Trophoblast cell (in vitro differentiated cells and primary cell): ENCODE measurements around the gene PCSK5.

Experiments used
- DNase-seq, 2 donors: peaks; one replicate each; pipeline ENCODE4 v3.0.0-alpha.2; 2016
- H2AFZ ChIP-seq: 2 replicates; pipeline ENCODE4 v1.6.1; 2013; ENCODE audit warnings: low read length, moderate library complexity, mild to moderate bottlenecking; ENCODE audit not compliant: insufficient read depth, poor library complexity
- H2AK5ac ChIP-seq: 2 replicates; pipeline ENCODE4 v1.6.1; 2013; ENCODE audit warnings: mild to moderate bottlenecking, low read length
- H2BK120ac ChIP-seq: 2 replicates; pipeline ENCODE4 v1.6.1; 2013; ENCODE audit warnings: low read length, mild to moderate bottlenecking, moderate library complexity; ENCODE audit not compliant: insufficient read depth, poor library complexity
- H2BK12ac ChIP-seq: 2 replicates; pipeline ENCODE4 v1.6.1; 2013; ENCODE audit warnings: mild to moderate bottlenecking, low read length, moderate library complexity
- H2BK5ac ChIP-seq: 2 replicates; pipeline ENCODE4 v1.6.1; 2013; ENCODE audit warnings: low read length, low read depth, moderate library complexity, mild to moderate bottlenecking; ENCODE audit not compliant: poor library complexity
- H3K14ac ChIP-seq: 2 replicates; pipeline ENCODE4 v1.6.1; 2013; ENCODE audit warnings: mild to moderate bottlenecking, low read length
- H3K18ac ChIP-seq: 2 replicates; pipeline ENCODE4 v1.6.1; 2013; ENCODE audit warnings: mild to moderate bottlenecking, low read length
- H3K23ac ChIP-seq: 2 replicates; pipeline ENCODE4 v1.6.1; 2013; ENCODE audit warnings: low read length
- H3K27ac ChIP-seq: 2 replicates; pipeline ENCODE4 v1.5.1; 2013; ENCODE audit warnings: low read depth, mild to moderate bottlenecking, inconsistent platforms, low read length, moderate library complexity
- H3K27me3 ChIP-seq: 2 replicates; pipeline ENCODE4 v1.6.1; 2013; ENCODE audit warnings: inconsistent platforms, mild to moderate bottlenecking, low read length, moderate library complexity; ENCODE audit not compliant: insufficient read depth
- H3K36me3 ChIP-seq, 2 experiments: 1 replicate in 1 of 2; 2 replicates in 1 of 2; pipeline ENCODE4 v1.6.1; 2013; ENCODE audit warnings: low read length in 2 of 2, mild to moderate bottlenecking in 2 of 2, moderate library complexity in 1 of 2; ENCODE audit not compliant: insufficient read depth in 2 of 2, control insufficient read depth in 1 of 2
- H3K4ac ChIP-seq: 2 replicates; pipeline ENCODE4 v1.6.1; 2013; ENCODE audit warnings: low read depth, mild to moderate bottlenecking, low read length, moderate library complexity
- H3K4me1 ChIP-seq, 2 experiments: 1 replicate in 1 of 2; 2 replicates in 1 of 2; pipeline ENCODE4 v1.6.1; 2013; ENCODE audit warnings: low read length in 2 of 2, mild to moderate bottlenecking in 2 of 2, moderate library complexity in 1 of 2; ENCODE audit not compliant: insufficient read depth in 2 of 2, control insufficient read depth in 1 of 2
- H3K4me2 ChIP-seq: 2 replicates; pipeline ENCODE4 v1.6.1; 2013; ENCODE audit warnings: inconsistent platforms, mild to moderate bottlenecking, low read length, moderate library complexity
- H3K4me3 ChIP-seq: 2 replicates; pipeline ENCODE4 v1.5.1; 2013; ENCODE audit warnings: mild to moderate bottlenecking, low read depth, low read length, inconsistent platforms
- H3K79me1 ChIP-seq: one replicate; pipeline ENCODE4 v1.6.1; 2013; ENCODE audit warnings: low read length
- H3K79me2 ChIP-seq: 2 replicates; pipeline ENCODE4 v1.6.1; 2013; ENCODE audit warnings: low read length, mild to moderate bottlenecking; ENCODE audit not compliant: control insufficient read depth, insufficient read depth, poor library complexity
- H3K9ac ChIP-seq: 2 replicates; pipeline ENCODE4 v1.6.1; 2013; ENCODE audit warnings: mild to moderate bottlenecking, low read length
- H3K9me3 ChIP-seq: 2 replicates; pipeline ENCODE4 v1.6.1; 2013; ENCODE audit warnings: low read depth, mild to moderate bottlenecking, control low read depth, inconsistent platforms, low read length; ENCODE audit not compliant: insufficient read depth
- H4K12ac ChIP-seq: 2 replicates; pipeline ENCODE4 v1.6.1; 2013; ENCODE audit warnings: low read depth, mild to moderate bottlenecking, low read length, moderate library complexity
- H4K8ac ChIP-seq: 2 replicates; pipeline ENCODE4 v1.6.1; 2013; ENCODE audit warnings: low read depth, mild to moderate bottlenecking, low read length, moderate library complexity
- H4K91ac ChIP-seq: one replicate; pipeline ENCODE4 v1.6.1; 2013; ENCODE audit warnings: low read depth, mild to moderate bottlenecking, low read length, moderate library complexity
- WGBS: extraction: QIAGEN DNeasy Blood & Tissue Kit; methylation state at CpG from one replicate; pipeline ENCODE4 v1.1.7; 2013; ENCODE audit warnings: missing lambda C conversion rate; ENCODE audit not compliant: insufficient read length, insufficient coverage; ENCODE audit errors: extremely low coverage; 5-methylcytosine and 5-hydroxymethylcytosine counted together

Gene PCSK5

GRCh38 chr9:76161541-76161940 is 271.1 kb downstream of the PCSK5 start:
- H3K4me3 ChIP-seq, result no peak overlapping the region
- H3K18ac ChIP-seq, result no peak overlapping the region
- peak; percentile 81 to 92 for DNase-seq
- H2BK12ac ChIP-seq, result no peak overlapping the region
- no peak overlapping the region for H3K4ac ChIP-seq
- H4K12ac ChIP-seq, result no peak overlapping the region
- no peak overlapping the region for H2BK120ac ChIP-seq
- no peaks in the 10 kb centered on the region for H3K9me3 ChIP-seq
- H4K91ac ChIP-seq, result no peak overlapping the region
- H3K79me2 ChIP-seq, result no peaks in the 10 kb centered on the region
- H2AFZ ChIP-seq, result no peak overlapping the region
- H3K27me3 ChIP-seq, result no peaks in the 10 kb centered on the region
- no peak overlapping the region for H4K8ac ChIP-seq
- H3K79me1 ChIP-seq, result peaks cover 7% of the 10 kb centered on the region
- no peak overlapping the region for H2BK5ac ChIP-seq
- peaks cover 17 to 23% of the 10 kb centered on the region in 2 experiments for H3K4me1 ChIP-seq
- no peak overlapping the region for H3K23ac ChIP-seq
- H3K14ac ChIP-seq, result no peak overlapping the region
- peak overlapping the region; percentile 12 for H3K4me2 ChIP-seq
- H2AK5ac ChIP-seq, result no peak overlapping the region
- WGBS, result no CpG with 5 or more reads among the region's 13 CpGs
- H3K27ac ChIP-seq, result peak overlapping the region; percentile 78
- H3K36me3 ChIP-seq, result peaks cover 4 to 9% of the 10 kb centered on the region in 2 experiments
- H3K9ac ChIP-seq, result no peak overlapping the region

GRCh38 chr9:76162086-76162730 is 271.7 kb downstream of the PCSK5 start:
- Histone ChIP-seq H2AFZ (no peak overlapping the region), H3K4me3 (no peak overlapping the region), H3K4me2 (peak overlapping the region; percentile 7), H4K12ac (no peak overlapping the region), H3K79me2 (no peaks in the 10 kb centered on the region), H2BK12ac (peak overlapping the region; percentile 2), H2BK120ac (peak overlapping the region; percentile 9), H3K14ac (peak overlapping the region; percentile 29), H3K4me1 (peaks cover 17 to 23% of the 10 kb centered on the region in 2 experiments), H3K9me3 (no peaks in the 10 kb centered on the region), H2BK5ac (peak overlapping the region; percentile 13), H3K36me3 (peaks cover 4 to 7% of the 10 kb centered on the region in 2 experiments), H3K4ac (no peak overlapping the region), H3K27ac (peak overlapping the region; percentile 93), H2AK5ac (no peak overlapping the region), H3K79me1 (peaks cover 7% of the 10 kb centered on the region), H3K18ac (no peak overlapping the region), H3K23ac (no peak overlapping the region), H3K9ac (peak overlapping the region; percentile 21), H4K91ac (peak overlapping the region; percentile 47), H3K27me3 (no peaks in the 10 kb centered on the region), H4K8ac (no peak overlapping the region)
- WGBS, result no CpG with 5 or more reads among the region's 4 CpGs
- no peak for DNase-seq

GRCh38 chr9:76162751-76163500 is 272.5 kb downstream of the PCSK5 start:
- Histone ChIP-seq H3K4me1 (peaks cover 17 to 23% of the 10 kb centered on the region in 2 experiments), H3K27ac (peak overlapping the region; percentile 93), H2AK5ac (no peak overlapping the region), H4K12ac (no peak overlapping the region), H3K4me2 (peak overlapping the region; percentile 26), H3K4ac (no peak overlapping the region), H3K9ac (no peak overlapping the region), H3K23ac (no peak overlapping the region), H2BK5ac (peak overlapping the region; percentile 78), H3K79me1 (peaks cover 7% of the 10 kb centered on the region), H2BK120ac (peak overlapping the region; percentile 90), H2AFZ (no peak overlapping the region), H4K91ac (peak overlapping the region; percentile 72), H3K18ac (peak overlapping the region; percentile 41), H3K27me3 (no peaks in the 10 kb centered on the region), H3K14ac (peak overlapping the region; percentile 6), H3K4me3 (no peak overlapping the region), H4K8ac (peak overlapping the region; percentile 41), H2BK12ac (peak overlapping the region; percentile 55), H3K79me2 (no peaks in the 10 kb centered on the region), H3K36me3 (peaks cover 4 to 7% of the 10 kb centered on the region in 2 experiments), H3K9me3 (no peaks in the 10 kb centered on the region)
- no CpG with 5 or more reads among the region's 11 CpGs for WGBS
- peak in 1 of 2 donors; percentile 32 for DNase-seq

- Histone ChIP-seq H3K79me2 (no peaks in the 10 kb centered on the region), H3K4me2 (no peak overlapping the region), H3K9me3 (no peaks in the 10 kb centered on the region), H2BK120ac (no peak overlapping the region), H3K27me3 (no peaks in the 10 kb centered on the region), H3K4ac (no peak overlapping the region), H3K27ac (no peak overlapping the region), H4K8ac (no peak overlapping the region), H3K18ac (no peak overlapping the region), H3K14ac (no peak overlapping the region), H3K4me1 (peaks cover 12 to 17% of the 10 kb centered on the region in 2 experiments), H2BK12ac (no peak overlapping the region), H3K36me3 (peaks cover 2 to 14% of the 10 kb centered on the region in 2 experiments), H2AFZ (no peak overlapping the region), H2BK5ac (no peak overlapping the region), H3K23ac (no peak overlapping the region), H3K79me1 (peaks cover 7% of the 10 kb centered on the region), H4K91ac (no peak overlapping the region), H3K4me3 (no peak overlapping the region), H2AK5ac (no peak overlapping the region), H3K9ac (no peak overlapping the region), H4K12ac (no peak overlapping the region)
- DNase-seq, result no peak
- WGBS, result no CpG with 5 or more reads among the region's 2 CpGs
Observed at GRCh38 chr9:76166526-76166925, 276.1 kb downstream of the PCSK5 start.
